ENCODE results near the gene RAD18.

- TF ChIP-seq CTCF (IDR thresholded peaks at IDR 0.05): no peak
- no peak for TF ChIP-seq POLR2A (IDR thresholded peaks at IDR 0.05)
These were observed 29.6 kb upstream of the RAD18 start for GRCh38 chr3:8992854-8993253.
